Measurements from ENCODE around the gene PID1.

- TF ChIP-seq CTCF (IDR thresholded peaks at IDR 0.05): no peak
- no peak for TF ChIP-seq POLR2AphosphoS5 (IDR thresholded peaks at IDR 0.05; ENCODE audit: low read depth, low read length)
- TF ChIP-seq SIN3A (IDR thresholded peaks at IDR 0.05; ENCODE audit: borderline replicate concordance, insufficient read depth, low read depth, low read length): no peak
- TF ChIP-seq TCF7L2 (IDR thresholded peaks at IDR 0.05; ENCODE audit: low read depth, low read length): no peak
- no peak for TF ChIP-seq REST (IDR thresholded peaks at IDR 0.05; ENCODE audit: insufficient read depth in 1 of 2, low read depth in 2 of 2, low read length in 1 of 2)
These were observed 143.6 kb downstream of the PID1 start for GRCh38 chr2:229127471-229127870.

Data from Panc1 (cell line).